Kidney capillary endothelial cell (primary cell): ENCODE results near the gene PHF13.
A peak's percentile ranks its signal among the peaks of the same experiment; 100 is the strongest.
"Not testable (repeated sequence)": the region's sequence is repeated elsewhere in the genome, so short reads cannot be mapped to it uniquely, and the experiment has no call there.

Experiments
- DNase-seq: peaks from one replicate; pipeline ENCODE4 v3.0.0-alpha.2; 2018; ENCODE audit warnings: low spot score

The PHF13 gene

GRCh38 chr1:6587261-6588005 lies 26.1 kb upstream of the PHF13 start:
- no peak for DNase-seq

GRCh38 chr1:6588128-6588892 lies 25.2 kb upstream of the PHF13 start:
- DNase-seq = no peak

- no peak for DNase-seq
These were observed 24.5 kb upstream of the PHF13 start for GRCh38 chr1:6588893-6589520.

- DNase-seq = no peak
These were observed 23.5 kb upstream of the PHF13 start for GRCh38 chr1:6590046-6590445.

- DNase-seq = no peak
These were observed 22.3 kb upstream of the PHF13 start for GRCh38 chr1:6591222-6591621.

GRCh38 chr1:6591644-6592043 lies 21.9 kb upstream of the PHF13 start:
- DNase-seq = no peak

GRCh38 chr1:6592441-6592840 lies 21.1 kb upstream of the PHF13 start:
- no peak for DNase-seq

GRCh38 chr1:6592865-6593593 lies 20.5 kb upstream of the PHF13 start:
- no peak for DNase-seq

- no peak for DNase-seq
These were observed 19.7 kb upstream of the PHF13 start for GRCh38 chr1:6593810-6594209.

- DNase-seq = no peak
These were observed 18.4 kb upstream of the PHF13 start for GRCh38 chr1:6594977-6595740.

- no peak for DNase-seq
These were observed 17.2 kb upstream of the PHF13 start for GRCh38 chr1:6596351-6596750.

GRCh38 chr1:6596886-6597776 lies 16.4 kb upstream of the PHF13 start:
- no peak for DNase-seq

- DNase-seq = no peak
These were observed 15.8 kb upstream of the PHF13 start for GRCh38 chr1:6597777-6598131.

- DNase-seq = no peak
These were observed 14.2 kb upstream of the PHF13 start for GRCh38 chr1:6599141-6599975.

GRCh38 chr1:6599991-6600390 lies 13.5 kb upstream of the PHF13 start:
- not testable (repeated sequence) for DNase-seq

- no peak for DNase-seq
These were observed 13.0 kb upstream of the PHF13 start for GRCh38 chr1:6600410-6601048.

GRCh38 chr1:6601049-6601922 lies 12.2 kb upstream of the PHF13 start:
- peak; percentile 86 for DNase-seq
